NCI-H2107 treated with DMSO at 0.1 percent for 48 hours (cell line): ENCODE measurements around the gene PIP4K2A.
"Not testable (repeated sequence)": the region's sequence is repeated elsewhere in the genome, so short reads cannot be mapped to it uniquely, and the experiment has no call there.

Experiments
- DNase-seq: peaks from one replicate; lab custom pipeline; 2025; ENCODE audit not compliant: unreplicated experiment; lab: John Stamatoyannopoulos, UW

PIP4K2A gene

GRCh38 chr10:22714479-22715289 is at the start of gene PIP4K2A:
Gene PIP4K2A (minus strand): TSS chr10:22714578. CDS start chr10:22714326, 252 bp downstream.
- DNase-seq, result no peak

- no peak for DNase-seq
These were observed 47.3 kb upstream of the PIP4K2A start for GRCh38 chr10:22761569-22762220.

- DNase-seq, result no peak
These were observed 45.6 kb upstream of the PIP4K2A start for GRCh38 chr10:22760025-22760424.

GRCh38 chr10:22758867-22759266 is 44.5 kb upstream of the PIP4K2A start:
- DNase-seq, result no peak

DNA sequence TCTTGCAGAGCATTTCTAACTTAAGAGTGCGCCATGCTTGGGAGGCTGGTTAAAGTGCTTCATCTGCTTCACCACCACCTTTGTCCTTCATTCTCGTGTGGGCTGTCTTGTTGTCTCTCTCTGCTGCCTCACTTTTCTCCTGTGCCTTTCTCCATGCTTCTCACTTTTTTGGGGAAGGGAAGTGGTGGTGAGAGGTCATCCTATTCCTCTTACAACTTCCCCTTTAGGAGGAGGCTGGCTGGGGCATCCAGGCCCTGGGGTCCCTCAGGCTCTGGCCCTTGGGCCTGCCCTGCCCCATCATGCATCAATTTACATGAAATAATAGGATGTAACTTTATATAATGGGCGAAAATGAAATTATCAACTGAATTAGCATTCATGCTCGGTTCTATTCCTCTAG is 39.9 kb upstream of the PIP4K2A start:
- DNase-seq, result no peak

DNA sequence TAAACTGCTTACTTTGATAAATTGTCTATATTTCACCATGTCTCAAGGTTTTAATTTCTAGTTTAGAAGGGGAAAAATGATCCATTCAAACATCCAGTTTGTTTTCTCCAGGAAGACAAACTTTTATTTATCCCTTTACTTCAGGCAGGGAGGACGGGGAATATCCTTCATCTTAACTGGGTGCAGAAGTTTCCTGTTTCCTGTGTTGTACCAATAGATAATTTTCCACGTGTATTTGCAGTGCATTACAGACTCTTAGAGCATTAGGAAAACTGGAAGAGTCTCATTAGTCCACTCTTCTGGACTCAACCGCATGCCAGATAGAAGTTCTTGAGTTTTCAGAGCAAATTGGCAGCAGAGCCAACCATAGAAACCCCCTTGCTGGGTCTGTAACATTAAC is 39.4 kb upstream of the PIP4K2A start:
- DNase-seq, result no peak

DNA sequence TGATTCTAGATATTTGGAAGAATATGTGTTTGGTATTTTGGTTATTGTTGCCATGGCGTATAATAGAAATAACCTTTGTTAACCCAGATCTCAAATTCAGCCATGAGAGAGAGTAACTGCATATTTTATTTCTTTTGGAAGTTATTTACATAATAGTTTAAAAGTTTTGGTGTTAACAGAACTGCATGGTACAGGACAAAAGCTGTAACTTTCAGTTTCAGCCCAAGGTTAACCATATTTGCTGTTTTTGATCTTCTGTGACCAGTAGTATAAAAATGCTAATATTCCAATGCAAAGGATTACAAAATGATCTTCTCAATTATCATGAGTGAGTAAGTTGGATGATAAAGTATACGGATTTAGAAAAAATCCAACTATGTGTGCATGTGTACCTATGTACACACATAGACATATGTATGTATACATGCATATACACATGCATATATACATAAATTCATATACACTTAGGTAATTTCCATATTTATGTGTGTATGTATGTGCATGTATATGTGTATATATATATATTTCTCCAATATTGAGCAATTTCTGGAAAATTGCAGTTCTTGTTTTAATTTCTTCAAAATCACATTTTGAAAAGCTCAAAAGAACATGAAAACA is 38.0 kb upstream of the PIP4K2A start:
- no peak for DNase-seq

DNA sequence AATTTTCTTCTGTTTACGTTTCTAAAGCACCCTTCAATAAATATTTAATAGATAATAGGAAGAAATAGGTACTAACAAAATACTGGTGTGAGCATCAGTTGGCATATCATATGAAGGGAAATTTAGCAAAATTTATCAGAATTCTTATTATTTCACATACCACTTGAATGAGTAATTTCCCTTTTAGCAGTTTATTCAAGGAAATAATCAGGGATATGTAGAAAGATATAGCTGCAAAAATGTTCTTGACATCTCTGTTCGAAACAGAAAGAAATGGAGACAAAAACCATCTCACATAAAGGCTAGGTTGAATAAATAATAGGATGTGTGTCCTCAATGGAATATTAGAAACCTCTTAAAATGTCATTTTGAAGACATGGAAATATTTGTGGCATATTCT is 35.8 kb upstream of the PIP4K2A start:
- DNase-seq, result no peak

DNA sequence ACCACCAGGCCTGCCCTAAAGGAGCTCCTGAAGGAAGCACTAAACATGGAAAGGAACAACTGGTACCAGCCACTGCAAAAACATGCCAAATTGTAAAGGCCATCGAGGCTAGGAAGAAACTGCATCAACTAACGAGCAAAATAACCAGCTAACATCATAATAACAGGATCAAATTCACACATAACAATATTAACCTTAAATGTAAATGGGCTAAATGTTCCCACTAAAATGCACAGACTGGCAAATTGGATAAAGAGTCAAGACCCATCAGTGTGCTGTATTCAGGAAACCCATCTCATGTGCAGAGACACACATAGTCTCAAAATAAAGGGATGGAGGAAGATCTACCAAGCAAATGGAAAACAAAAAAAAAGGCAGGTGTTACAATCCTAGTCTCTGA is 30.5 kb upstream of the PIP4K2A start:
- DNase-seq, result not testable (repeated sequence)

DNA sequence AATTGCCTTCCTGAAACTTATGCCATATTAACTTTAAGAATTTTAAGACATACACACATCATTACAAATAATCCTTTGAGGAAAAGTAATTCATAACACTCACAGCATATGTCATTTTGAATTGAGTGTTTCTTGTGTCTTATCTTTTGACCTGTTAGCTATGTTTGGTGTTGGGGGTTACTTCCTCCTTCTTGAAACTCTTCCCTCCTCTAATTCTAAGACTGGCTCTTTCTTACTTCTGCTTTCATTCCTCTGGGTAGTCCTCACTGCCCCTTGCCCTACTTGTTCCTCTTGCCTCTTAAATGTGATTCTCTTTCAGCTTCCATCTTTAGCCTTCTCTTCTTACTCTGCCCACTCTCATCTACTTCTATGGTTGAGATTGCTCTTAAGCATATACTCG is 28.3 kb upstream of the PIP4K2A start:
- no peak for DNase-seq

- DNase-seq, result not testable (repeated sequence)
These were observed 27.3 kb upstream of the PIP4K2A start for GRCh38 chr10:22741631-22742030.

GRCh38 chr10:22740180-22740579 is 25.8 kb upstream of the PIP4K2A start:
- peak; percentile 0 for DNase-seq

- no peak for DNase-seq
These were observed 23.2 kb upstream of the PIP4K2A start for GRCh38 chr10:22737587-22737986.

DNA sequence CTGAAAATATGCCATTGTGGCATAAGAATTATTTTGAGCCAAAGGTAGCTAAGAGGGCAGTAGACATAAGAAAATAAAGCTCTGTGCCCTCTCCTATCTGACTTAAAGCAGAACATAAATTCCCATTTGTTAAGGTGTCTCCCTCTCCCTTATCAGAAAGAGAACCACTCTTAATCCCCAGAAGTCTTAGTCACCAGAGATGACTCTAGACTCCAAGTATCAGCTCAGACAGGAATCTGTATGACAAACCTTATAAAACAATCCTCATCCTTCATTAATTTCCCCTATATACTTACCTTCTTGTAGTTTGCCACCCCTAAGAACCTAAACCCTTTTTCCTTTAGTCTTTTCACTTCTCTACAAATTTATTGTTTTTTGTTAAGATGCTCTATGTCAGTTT is 21.8 kb upstream of the PIP4K2A start:
- DNase-seq, result no peak

GRCh38 chr10:22733992-22734391 is 19.6 kb upstream of the PIP4K2A start:
- DNase-seq, result no peak

- no peak for DNase-seq
These were observed 13.3 kb upstream of the PIP4K2A start for GRCh38 chr10:22727663-22728062.

- DNase-seq, result no peak
These were observed 12.7 kb upstream of the PIP4K2A start for GRCh38 chr10:22727112-22727511.

DNA sequence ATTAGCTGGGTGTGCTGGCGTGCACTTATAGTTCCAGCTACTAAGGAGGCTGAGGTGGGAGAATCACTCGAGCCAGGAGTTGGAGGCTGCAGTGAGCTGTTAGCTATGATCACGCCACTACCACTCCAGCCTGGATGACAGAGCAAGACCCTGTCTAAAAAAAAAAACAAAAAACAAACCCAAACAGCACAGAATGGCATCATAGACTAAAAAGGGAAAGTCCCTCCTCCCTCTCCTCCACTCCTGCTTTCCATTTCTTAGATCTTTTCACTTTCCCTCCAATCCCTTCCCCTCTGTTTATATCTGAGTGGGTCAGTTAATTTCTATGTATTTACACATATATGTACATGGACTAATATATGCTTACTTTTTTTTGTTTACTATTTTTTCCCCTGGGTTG is 10.4 kb upstream of the PIP4K2A start:
- no peak for DNase-seq

- no peak for DNase-seq
These were observed 9.4 kb upstream of the PIP4K2A start for GRCh38 chr10:22723783-22724182.

- no peak for DNase-seq
These were observed 9.0 kb upstream of the PIP4K2A start for GRCh38 chr10:22723343-22723779.

GRCh38 chr10:22722626-22723169 is 8.3 kb upstream of the PIP4K2A start:
- DNase-seq, result no peak

GRCh38 chr10:22720667-22721066 is 6.3 kb upstream of the PIP4K2A start:
- DNase-seq, result no peak
